Choroid plexus epithelial cell (primary cell): ENCODE results near the gene KRT27.

Experiments used
- DNase-seq: peaks from one replicate; pipeline ENCODE4 v3.0.0-alpha.2; 2010; ENCODE audit warnings: low read depth
- H3K4me3 ChIP-seq: 2 replicates; pipeline ENCODE4 v1.5.1; 2011; ENCODE audit warnings: low read depth, mild to moderate bottlenecking, control low read depth, low read length, moderate library complexity
- CTCF ChIP-seq: conservative IDR thresholded peaks from 2 replicates; pipeline ENCODE4 v1.5.1; 2011; ENCODE audit warnings: low read depth, mild to moderate bottlenecking, control low read depth, inconsistent platforms, low read length, moderate library complexity

Gene KRT27

GRCh38 chr17:40795019-40795667 lies 12.8 kb upstream of the KRT27 start:
- no peak for DNase-seq
- no peak for TF ChIP-seq CTCF
- no peak overlapping the region for H3K4me3 ChIP-seq

- no peak for TF ChIP-seq CTCF
- H3K4me3 ChIP-seq, result no peak overlapping the region
- no peak for DNase-seq
Observed at GRCh38 chr17:40794466-40794865, 12.1 kb upstream of the KRT27 start.

- TF ChIP-seq CTCF, result no peak
- H3K4me3 ChIP-seq, result no peak overlapping the region
- DNase-seq, result no peak
Observed at GRCh38 chr17:40793832-40794231, 11.5 kb upstream of the KRT27 start.

- peak; percentile 72 for TF ChIP-seq CTCF
- no peak overlapping the region for H3K4me3 ChIP-seq
- DNase-seq, result peak; percentile 68
Observed at GRCh38 chr17:40791787-40792436, 9.6 kb upstream of the KRT27 start.

GRCh38 chr17:40791111-40791510 lies 8.8 kb upstream of the KRT27 start:
- TF ChIP-seq CTCF, result no peak
- no peak overlapping the region for H3K4me3 ChIP-seq
- no peak for DNase-seq

- H3K4me3 ChIP-seq, result no peak overlapping the region
- TF ChIP-seq CTCF, result no peak
- DNase-seq, result no peak
Observed at GRCh38 chr17:40779181-40779909, 3.0 kb downstream of the KRT27 start.

- TF ChIP-seq CTCF, result no peak
Observed at GRCh38 chr17:40778461-40778860, 3.9 kb downstream of the KRT27 start.

More at GRCh38 chr17:40778461-40778860, 3.9 kb downstream of the KRT27 start:
- H3K4me3 ChIP-seq, result no peak overlapping the region
- no peak for DNase-seq
